ENCODE measurements around the gene TEF. TPM values are rescaled to one million over a fixed set of nuclear protein-coding genes. Genes with fewer than 3 reads are reported as not detected.

Gene TEF
- total RNA-seq, 4 donors from 2014 or later = 26.1 to 50.7 (median 37.0) TPM

DNA sequence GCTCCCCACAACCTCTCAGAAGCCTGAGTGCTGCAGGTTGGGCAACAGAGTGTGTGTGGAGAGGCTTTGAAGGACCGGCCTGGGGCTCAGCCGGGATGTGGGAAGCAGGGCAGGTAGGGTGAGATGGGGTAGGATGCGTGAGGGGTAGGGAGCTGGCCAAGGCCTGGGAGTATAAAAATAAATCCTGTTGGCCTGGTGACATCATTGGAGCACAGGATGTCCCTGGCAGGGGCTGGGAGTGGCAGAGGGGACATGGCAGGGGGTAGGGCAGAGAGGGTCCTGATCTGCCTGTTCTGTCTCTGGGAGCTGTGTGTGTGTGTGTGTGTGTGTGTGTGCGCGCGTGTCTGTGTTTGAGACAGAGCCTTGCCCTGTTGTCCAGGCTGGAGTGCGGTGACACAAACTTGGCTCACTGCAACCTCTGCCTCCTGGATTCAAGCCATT lies 28.6 kb downstream of the TEF start:
- no peaks in the 10 kb centered on the region for H3K9me3 ChIP-seq
- no peak overlapping the region for H3K4me3 ChIP-seq
- no CpG with 5 or more reads among the region's 7 CpGs for WGBS, 2 donors (ENCODE audit: low coverage in 1 of 2)
- TF ChIP-seq, protein P1, sequence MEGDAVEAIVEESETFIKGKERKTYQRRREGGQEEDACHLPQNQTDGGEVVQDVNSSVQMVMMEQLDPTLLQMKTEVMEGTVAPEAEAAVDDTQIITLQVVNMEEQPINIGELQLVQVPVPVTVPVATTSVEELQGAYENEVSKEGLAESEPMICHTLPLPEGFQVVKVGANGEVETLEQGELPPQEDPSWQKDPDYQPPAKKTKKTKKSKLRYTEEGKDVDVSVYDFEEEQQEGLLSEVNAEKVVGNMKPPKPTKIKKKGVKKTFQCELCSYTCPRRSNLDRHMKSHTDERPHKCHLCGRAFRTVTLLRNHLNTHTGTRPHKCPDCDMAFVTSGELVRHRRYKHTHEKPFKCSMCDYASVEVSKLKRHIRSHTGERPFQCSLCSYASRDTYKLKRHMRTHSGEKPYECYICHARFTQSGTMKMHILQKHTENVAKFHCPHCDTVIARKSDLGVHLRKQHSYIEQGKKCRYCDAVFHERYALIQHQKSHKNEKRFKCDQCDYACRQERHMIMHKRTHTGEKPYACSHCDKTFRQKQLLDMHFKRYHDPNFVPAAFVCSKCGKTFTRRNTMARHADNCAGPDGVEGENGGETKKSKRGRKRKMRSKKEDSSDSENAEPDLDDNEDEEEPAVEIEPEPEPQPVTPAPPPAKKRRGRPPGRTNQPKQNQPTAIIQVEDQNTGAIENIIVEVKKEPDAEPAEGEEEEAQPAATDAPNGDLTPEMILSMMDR (IDR thresholded peaks at IDR 0.05) = no peak
- TF ChIP-seq POLR2A (IDR thresholded peaks at IDR 0.05) (no peak), EP300 (IDR thresholded peaks at IDR 0.05) (peak; percentile 95), POLR2AphosphoS5 (IDR thresholded peaks at IDR 0.05) (peak; percentile 92)
- peak overlapping the region; percentile 95 to 100 (median 98) for H3K27ac ChIP-seq
- peaks cover 19 to 63% (median 35%) of the 10 kb centered on the region in 3 donors for H3K4me1 ChIP-seq
- peak; percentile 64 for ATAC-seq
- no peaks in the 10 kb centered on the region for H3K27me3 ChIP-seq
- no peaks in the 10 kb centered on the region for H3K36me3 ChIP-seq

DNA sequence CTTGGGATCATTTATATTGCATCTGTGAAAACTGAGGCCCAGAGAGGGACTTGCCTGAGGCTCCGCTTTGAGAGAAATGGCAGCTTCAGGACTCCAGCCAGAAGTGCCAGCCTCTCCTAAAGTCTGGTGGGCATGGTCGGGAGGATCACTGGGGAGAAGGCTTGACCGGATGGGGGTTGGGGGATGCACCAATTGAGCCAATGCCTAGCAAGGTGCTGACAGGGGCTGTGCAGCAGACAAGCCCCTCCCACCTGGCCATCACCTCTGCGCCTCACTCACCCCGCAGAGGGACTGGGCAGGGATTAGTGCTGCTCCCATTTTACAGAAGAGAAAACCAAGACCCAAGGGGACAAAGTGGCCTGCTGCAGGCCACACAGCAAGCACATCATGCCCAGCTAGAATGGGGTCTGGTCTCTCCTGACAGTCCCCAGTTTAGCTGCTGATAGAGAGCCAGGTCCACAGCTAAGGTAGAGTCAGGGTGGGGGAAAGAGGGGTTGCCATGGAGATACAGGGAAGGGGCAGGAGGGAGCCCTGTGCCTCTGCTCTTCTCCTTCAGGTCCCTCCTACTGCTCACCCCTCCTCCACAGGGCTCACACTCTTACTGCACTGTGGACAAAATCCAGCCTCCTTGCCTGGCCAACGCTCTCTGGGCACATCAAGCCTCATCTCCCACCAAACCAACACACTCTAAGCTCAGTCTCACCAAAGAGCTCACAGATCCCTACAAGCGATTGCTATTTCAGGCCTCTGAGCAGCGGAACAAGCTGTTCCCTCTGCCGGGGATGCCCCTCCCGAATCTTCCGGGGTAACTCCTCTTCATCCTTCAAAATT lies 29.5 kb downstream of the TEF start:
- ATAC-seq = peak; percentile 63
- Histone ChIP-seq H3K4me1 (peaks cover 19 to 72% (median 40%) of the 10 kb centered on the region in 3 donors), H3K4me3 (peak overlapping the region in 1 of 2 donors; percentile 4), H3K27ac (peak overlapping the region; percentile 95 to 100 (median 98)), H3K27me3 (no peaks in the 10 kb centered on the region), H3K36me3 (no peaks in the 10 kb centered on the region), H3K9me3 (no peaks in the 10 kb centered on the region)
- 31 to 63% methylated on average over 2 to 8 of the region's 11 CpGs for WGBS, 2 donors (ENCODE audit: low coverage in 1 of 2)
- TF ChIP-seq POLR2A (IDR thresholded peaks at IDR 0.05) (peak; percentile 49 to 59), POLR2AphosphoS5 (IDR thresholded peaks at IDR 0.05) (peak; percentile 98), EP300 (IDR thresholded peaks at IDR 0.05) (peak; percentile 91)
- TF ChIP-seq, protein P1 (IDR thresholded peaks at IDR 0.05) = no peak

DNA sequence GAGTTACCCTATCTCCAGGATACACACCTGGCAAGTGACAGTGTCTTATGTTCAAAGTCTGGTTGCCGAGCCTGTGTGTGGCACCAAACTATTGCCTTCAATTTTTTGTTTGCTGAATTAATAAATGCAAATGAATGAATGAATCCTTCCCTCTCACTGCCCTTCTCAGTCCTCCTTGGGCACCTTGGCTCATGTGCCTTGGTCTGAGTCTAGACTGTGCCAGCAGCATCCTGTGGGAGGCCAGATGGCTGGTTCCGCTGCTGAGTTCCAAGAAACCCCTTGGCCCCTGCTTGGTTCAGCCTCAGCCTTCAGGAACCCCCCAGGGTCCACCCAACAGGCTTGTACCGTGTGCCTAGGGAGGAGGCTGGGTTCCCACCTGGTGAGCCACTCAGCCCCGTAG lies 33.8 kb downstream of the TEF start:
- Histone ChIP-seq H3K36me3 (no peaks in the 10 kb centered on the region), H3K4me3 (peak overlapping the region in 1 of 2 donors; percentile 85), H3K27me3 (no peaks in the 10 kb centered on the region), H3K9me3 (no peaks in the 10 kb centered on the region), H3K27ac (peak overlapping the region; percentile 94 to 100 (median 97)), H3K4me1 (peaks cover 14 to 85% (median 59%) of the 10 kb centered on the region in 3 donors)
- no peak for TF ChIP-seq POLR2A (IDR thresholded peaks at IDR 0.05)
- no peak for TF ChIP-seq POLR2AphosphoS5 (IDR thresholded peaks at IDR 0.05)
- TF ChIP-seq, protein P1 (IDR thresholded peaks at IDR 0.05) = no peak
- no peak for TF ChIP-seq EP300 (IDR thresholded peaks at IDR 0.05)
- ATAC-seq = no peak
- 80% methylated on average over 2 of the region's 4 CpGs; no CpG with 5 or more reads in 1 of the 2 donors for WGBS, 2 donors (ENCODE audit: low coverage in 1 of 2)

DNA sequence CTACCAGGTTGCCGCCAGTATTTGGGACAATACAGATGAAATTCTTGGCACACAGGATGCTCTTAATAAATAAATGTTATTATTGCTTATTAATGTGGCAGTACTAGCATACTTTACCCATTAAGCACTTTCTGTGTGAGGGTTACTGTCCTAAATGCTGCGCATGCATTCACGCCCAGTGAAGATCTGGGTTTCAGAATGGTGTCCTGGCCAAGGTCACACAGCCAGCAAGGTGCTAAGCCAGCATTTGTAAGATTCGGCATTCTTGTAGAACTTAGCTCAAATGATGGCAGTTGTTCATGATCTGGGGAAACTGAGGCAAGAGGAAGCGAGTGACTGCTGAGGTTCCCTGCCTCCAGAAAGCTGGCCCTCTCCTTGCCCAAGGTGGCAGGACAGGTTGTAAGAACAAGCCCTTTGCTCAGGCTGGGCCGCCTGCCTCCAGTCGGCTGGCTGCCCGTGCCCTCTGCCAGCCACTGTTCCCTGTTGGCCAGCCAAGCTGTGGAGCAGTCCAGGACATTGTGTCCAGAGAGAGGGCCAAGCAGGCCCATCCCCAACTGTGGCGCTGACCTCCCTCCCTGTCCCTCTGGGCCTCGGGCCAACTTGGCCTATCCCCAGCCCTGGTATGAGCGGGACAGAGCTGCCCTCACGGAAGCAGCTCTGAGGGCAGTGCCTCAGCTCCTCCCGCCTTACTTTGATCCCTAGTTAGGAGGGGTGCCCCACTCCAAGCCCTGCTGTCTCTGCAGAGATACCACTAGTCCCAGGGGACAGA lies 36.1 kb downstream of the TEF start:
- H3K36me3 ChIP-seq = peaks cover 0 to 4% of the 10 kb centered on the region in 2 donors
- TF ChIP-seq, protein P1 (IDR thresholded peaks at IDR 0.05) = no peak
- TF ChIP-seq EP300 (IDR thresholded peaks at IDR 0.05) (peak; percentile 96), POLR2A (IDR thresholded peaks at IDR 0.05) (peak; percentile 23 to 29), POLR2AphosphoS5 (IDR thresholded peaks at IDR 0.05) (peak; percentile 100)
- H3K9me3 ChIP-seq = no peaks in the 10 kb centered on the region
- 18 to 72% methylated on average over 3 to 4 of the region's 13 CpGs for WGBS, 2 donors (ENCODE audit: low coverage in 1 of 2)
- H3K4me1 ChIP-seq = peaks cover 0 to 62% (median 40%) of the 10 kb centered on the region in 3 donors
- H3K4me3 ChIP-seq = peak overlapping the region in 1 of 2 donors; percentile 23
- ATAC-seq = peak; percentile 85
- no peaks in the 10 kb centered on the region for H3K27me3 ChIP-seq
- H3K27ac ChIP-seq = peak overlapping the region; percentile 94 to 100 (median 97)
